GM23248 (cell line): ENCODE results near the gene RFX8. TPM values are rescaled to one million over a fixed set of nuclear protein-coding genes. Genes with fewer than 3 reads are reported as not detected.

Experiments
- DNase-seq: peaks from one replicate; pipeline ENCODE4 v3.0.0-alpha.2; 2015
- H2AFZ ChIP-seq: fragments of 200-600 bp; sonication (generic); 2 replicates; pipeline ENCODE4 v1.6.1; 2016; ENCODE audit warnings: antibody characterized with exemption
- H3F3A ChIP-seq: fragments of 200-600 bp; sonication (generic); 2 replicates; pipeline ENCODE4 v1.6.1; 2016; ENCODE audit warnings: mild to moderate bottlenecking, antibody characterized with exemption, mixed run types; ENCODE audit not compliant: insufficient read depth
- H3K27ac ChIP-seq: fragments of 200-600 bp; sonication (generic); 2 replicates; pipeline ENCODE4 v1.5.1; 2016; ENCODE audit warnings: mild to moderate bottlenecking
- H3K27me3 ChIP-seq: fragments of 200-600 bp; sonication (generic); replicated peaks from 2 replicates; pipeline ENCODE4 v1.6.1; 2016; ENCODE audit warnings: mild to moderate bottlenecking; ENCODE audit not compliant: insufficient read depth
- H3K36me3 ChIP-seq: fragments of 200-600 bp; sonication (generic); 2 replicates; pipeline ENCODE4 v1.6.1; 2016; ENCODE audit warnings: low read depth, mild to moderate bottlenecking
- H3K4me1 ChIP-seq: fragments of 200-600 bp; sonication (generic); 2 replicates; pipeline ENCODE4 v1.6.1; 2016; ENCODE audit warnings: mild to moderate bottlenecking; ENCODE audit not compliant: insufficient read depth
- H3K4me2 ChIP-seq: fragments of 200-600 bp; sonication (generic); one replicate; pipeline ENCODE4 v1.6.1; 2016; ENCODE audit warnings: mild to moderate bottlenecking; ENCODE audit not compliant: unreplicated experiment
- H3K4me3 ChIP-seq: fragments of 200-600 bp; sonication (generic); 2 replicates; pipeline ENCODE4 v1.5.1; 2016; ENCODE audit warnings: mild to moderate bottlenecking
- H3K79me2 ChIP-seq: fragments of 200-600 bp; sonication (generic); 2 replicates; pipeline ENCODE4 v1.6.1; 2016; ENCODE audit warnings: mild to moderate bottlenecking; ENCODE audit not compliant: insufficient read depth
- H3K9ac ChIP-seq: fragments of 200-600 bp; sonication (generic); 2 replicates; pipeline ENCODE4 v1.6.1; 2016; ENCODE audit warnings: mild to moderate bottlenecking
- H3K9me2 ChIP-seq: fragments of 200-600 bp; sonication (generic); 2 replicates; pipeline ENCODE4 v1.6.1; 2016; ENCODE audit warnings: mixed run types, mild to moderate bottlenecking, moderate library complexity; ENCODE audit not compliant: insufficient read depth
- H3K9me3 ChIP-seq: fragments of 200-600 bp; sonication (generic); one replicate; pipeline ENCODE4 v1.6.1; 2017; ENCODE audit warnings: low read depth
- H4K20me1 ChIP-seq: fragments of 200-600 bp; sonication (generic); 2 replicates; pipeline ENCODE4 v1.6.0; 2016; ENCODE audit not compliant: insufficient read depth
- EZH2 ChIP-seq: fragments of 200-600 bp; sonication (generic); IDR thresholded peaks from 2 replicates; pipeline ENCODE4 v1.6.1; 2018; ENCODE audit warnings: antibody characterized with exemption, mild to moderate bottlenecking; ENCODE audit not compliant: insufficient read depth, poor library complexity, severe bottlenecking
- EZH2phosphoT487 ChIP-seq: fragments of 200-600 bp; sonication (generic); IDR thresholded peaks from 2 replicates; pipeline ENCODE4 v1.6.1; 2018; ENCODE audit warnings: antibody characterized with exemption, moderate library complexity, mild to moderate bottlenecking, low read depth; ENCODE audit not compliant: insufficient read depth
- WGBS, 2 experiments: methylation state at CpG; one replicate each; pipeline ENCODE4 v1.1.6; 2015 to 2017; ENCODE audit warnings: low lambda C conversion rate in 2 of 2, low coverage in 1 of 2; ENCODE audit errors: missing lambda C conversion rate in 2 of 2; 5-methylcytosine and 5-hydroxymethylcytosine counted together
- in situ Hi-C: fragments of 300-500 bp; cut with MboI; formaldehyde crosslinking; loops from 2 replicates; pipeline ENCODE4 v1.15.0; 2020
- polyA plus RNA-seq: library from polyadenylated mRNA; unstranded; fragments of >200 nt; fragmentation: Nextera tagmentation; extraction: Ambion mirVana; gene quantifications from 2 replicates; pipeline ENCODE4 v1.2.1, GENCODE V29; 2016
- total RNA-seq: library from RNA; depleted of rRNA; stranded (reverse); fragments of >200 nt; shearing (Covaris generic); gene quantifications from 2 replicates; pipeline ENCODE4 v1.2.3, GENCODE V29; 2014

RFX8 gene
- total and polyA plus RNA-seq, 2 experiments from 2014 or later, result 5.9 to 6.4 TPM

DNA sequence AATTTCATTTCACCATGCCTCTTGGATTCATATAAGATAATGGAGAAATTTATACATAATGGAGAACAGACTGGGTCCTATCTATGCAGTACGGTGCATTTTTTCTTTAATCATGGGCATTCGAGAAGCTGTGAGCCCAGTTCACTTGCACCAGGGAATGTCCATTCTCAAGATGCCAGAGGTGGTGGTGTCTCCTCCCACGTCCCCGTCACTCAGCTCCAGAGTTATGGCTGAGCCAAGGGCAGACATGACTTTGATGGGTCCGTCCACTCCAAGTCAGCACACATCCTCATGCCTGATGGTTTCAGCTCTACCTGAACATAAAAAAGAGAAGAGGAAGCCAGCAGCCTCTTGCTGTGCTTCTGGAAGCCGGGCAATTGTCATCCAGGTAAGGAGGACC is 45.5 kb downstream of the RFX8 start:
- no peak overlapping the region for H3K27ac ChIP-seq
- no peaks in the 10 kb centered on the region for H3K9me2 ChIP-seq
- H3K9ac ChIP-seq, result no peak overlapping the region
- H3K4me2 ChIP-seq, result no peak overlapping the region
- H3K79me2 ChIP-seq, result no peaks in the 10 kb centered on the region
- H3K4me1 ChIP-seq, result peaks cover 37% of the 10 kb centered on the region
- H3K36me3 ChIP-seq, result no peaks in the 10 kb centered on the region; the same call in 1 of the 2 replicates
- no peak for TF ChIP-seq EZH2phosphoT487
- no peak for TF ChIP-seq EZH2
- H3F3A ChIP-seq, result peaks cover 28% of the 10 kb centered on the region
- H3K27me3 ChIP-seq, result no peaks in the 10 kb centered on the region
- DNase-seq, result no peak
- in situ Hi-C loops, result no loop called here
- H3K4me3 ChIP-seq, result no peak overlapping the region
- 92 to 99% methylated on average over 6 of the region's 6 CpGs for WGBS, 2 experiments
- H3K9me3 ChIP-seq, result no peaks in the 10 kb centered on the region
- H4K20me1 ChIP-seq, result no peaks in the 10 kb centered on the region
- H2AFZ ChIP-seq, result no peak overlapping the region

DNA sequence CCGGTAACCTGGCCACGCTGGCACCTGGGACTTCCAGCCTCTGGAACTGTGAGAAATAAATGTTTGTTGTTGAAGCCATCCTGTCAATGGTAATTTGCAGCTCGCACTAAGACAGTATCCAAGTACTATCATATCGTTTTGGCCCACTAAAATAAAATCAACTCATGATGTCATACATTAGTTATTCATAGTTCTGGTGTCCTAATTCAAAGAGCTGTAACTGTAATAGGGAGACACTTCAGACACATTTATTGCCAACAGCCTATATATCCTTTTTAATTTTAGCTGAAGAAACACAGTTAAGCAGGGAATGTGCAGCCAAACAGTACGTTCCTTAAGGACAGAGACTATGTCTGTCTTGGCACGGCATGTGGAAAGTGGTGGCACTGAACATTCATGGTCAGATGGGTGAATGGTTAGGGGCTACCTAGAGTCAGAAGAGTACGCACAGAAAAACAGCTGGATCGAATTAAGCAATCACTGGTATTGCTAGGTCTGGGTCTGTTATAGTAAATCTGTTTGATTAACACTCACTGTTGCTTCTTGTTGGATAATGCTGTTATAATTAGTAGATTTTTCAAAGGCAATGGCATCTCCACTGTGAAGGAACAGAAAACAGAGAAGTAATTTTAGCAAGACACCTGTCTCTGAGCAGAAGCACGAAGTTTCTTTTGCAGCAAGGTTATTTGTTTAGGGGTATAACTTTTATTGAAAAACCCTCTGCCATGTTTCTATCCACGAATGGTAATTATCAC is 46.3 kb downstream of the RFX8 start:
- Histone ChIP-seq H3K79me2 (no peaks in the 10 kb centered on the region), H3F3A (peaks cover 21% of the 10 kb centered on the region), H3K4me3 (no peak overlapping the region), H3K4me2 (no peak overlapping the region), H2AFZ (no peak overlapping the region), H3K4me1 (peaks cover 31% of the 10 kb centered on the region), H3K36me3 (no peaks in the 10 kb centered on the region; the same call in 1 of the 2 replicates), H3K9me3 (no peaks in the 10 kb centered on the region), H3K27ac (no peak overlapping the region), H4K20me1 (no peaks in the 10 kb centered on the region), H3K9me2 (no peaks in the 10 kb centered on the region), H3K9ac (no peak overlapping the region), H3K27me3 (no peaks in the 10 kb centered on the region)
- in situ Hi-C loops, result no loop called here
- TF ChIP-seq EZH2 (no peak), EZH2phosphoT487 (no peak)
- WGBS, 2 experiments, result 86 to 89% methylated on average over 10 of the region's 10 CpGs
- no peak for DNase-seq

GRCh38 chr2:101427743-101428142 is 47.2 kb downstream of the RFX8 start:
- H4K20me1 ChIP-seq, result no peaks in the 10 kb centered on the region
- 96 to 98% methylated on average over 13 of the region's 13 CpGs for WGBS, 2 experiments
- no peaks in the 10 kb centered on the region for H3K27me3 ChIP-seq
- H3K4me2 ChIP-seq, result no peak overlapping the region
- peaks cover 22% of the 10 kb centered on the region for H3K4me1 ChIP-seq
- H3F3A ChIP-seq, result peaks cover 12% of the 10 kb centered on the region
- in situ Hi-C loops, result no loop called here
- no peak for DNase-seq
- TF ChIP-seq EZH2 (no peak), EZH2phosphoT487 (no peak)
- no peak overlapping the region for H3K27ac ChIP-seq
- no peaks in the 10 kb centered on the region for H3K9me2 ChIP-seq
- H3K36me3 ChIP-seq, result no peaks in the 10 kb centered on the region; the same call in 1 of the 2 replicates
- H3K9me3 ChIP-seq, result no peaks in the 10 kb centered on the region
- H3K9ac ChIP-seq, result no peak overlapping the region
- H3K79me2 ChIP-seq, result no peaks in the 10 kb centered on the region
- no peak overlapping the region for H3K4me3 ChIP-seq
- no peak overlapping the region for H2AFZ ChIP-seq

- H3K9ac ChIP-seq, result no peak overlapping the region
- no peak overlapping the region for H2AFZ ChIP-seq
- no peaks in the 10 kb centered on the region; the same call in 1 of the 2 replicates for H3K36me3 ChIP-seq
- H3K79me2 ChIP-seq, result no peaks in the 10 kb centered on the region
- no peaks in the 10 kb centered on the region for H3K9me2 ChIP-seq
- no peak overlapping the region for H3K4me3 ChIP-seq
- peaks cover 17% of the 10 kb centered on the region for H3K4me1 ChIP-seq
- H4K20me1 ChIP-seq, result no peaks in the 10 kb centered on the region
- no peak for DNase-seq
- H3K4me2 ChIP-seq, result no peak overlapping the region
- 70% methylated on average over 7 of the region's 7 CpGs for WGBS, 2 experiments
- H3K27ac ChIP-seq, result no peak overlapping the region
- H3K27me3 ChIP-seq, result no peaks in the 10 kb centered on the region
- H3F3A ChIP-seq, result peaks cover 7% of the 10 kb centered on the region
- no peak for TF ChIP-seq EZH2
- TF ChIP-seq EZH2phosphoT487, result no peak
- in situ Hi-C loops, result no loop called here
- H3K9me3 ChIP-seq, result no peaks in the 10 kb centered on the region
Measured at GRCh38 chr2:101427240-101427639, 47.7 kb downstream of the RFX8 start.
